Vagina (tissue), 2 donors: ENCODE measurements around the gene KCNJ15. TPM values are rescaled to one million over a fixed set of nuclear protein-coding genes. Genes with fewer than 3 reads are reported as not detected.
"Not testable (repeated sequence)": the region's sequence is repeated elsewhere in the genome, so short reads cannot be mapped to it uniquely, and the experiment has no call there.

Experiments
- DNase-seq, 2 donors: peaks; one replicate each; pipeline ENCODE4 v3.0.0-alpha.2; 2017; ENCODE audit errors: extremely low spot score in 2 of 2
- H3K27ac ChIP-seq: fragments of 200-600 bp; sonication (generic); one replicate; pipeline ENCODE4 v1.5.1; 2019
- H3K27me3 ChIP-seq: fragments of 200-600 bp; sonication (generic); one replicate; pipeline ENCODE4 v1.5.1; 2019
- H3K36me3 ChIP-seq, 2 donors: fragments of 200-600 bp; sonication (generic); one replicate each; pipeline ENCODE4 v1.5.1; 2017 to 2019
- H3K4me1 ChIP-seq: fragments of 200-600 bp; sonication (generic); one replicate; pipeline ENCODE4 v1.5.1; 2019
- H3K4me3 ChIP-seq, 2 donors: fragments of 200-600 bp; sonication (generic); 1 replicate in 1 of 2; 2 replicates in 1 of 2; pipeline ENCODE4 v1.5.1; 2016 to 2019
- H3K9me3 ChIP-seq: fragments of 200-600 bp; sonication (generic); one replicate; pipeline ENCODE4 v1.5.1; 2019
- POLR2A ChIP-seq, 2 donors: fragments of 450-650 bp; IDR thresholded peaks; one replicate each; pipeline ENCODE4 v1.6.1; 2017; ENCODE audit warnings: antibody characterized with exemption in 2 of 2, mild to moderate bottlenecking in 2 of 2, moderate library complexity in 2 of 2
- POLR2AphosphoS5 ChIP-seq, 2 donors: sonication (generic); formaldehyde crosslinking; IDR thresholded peaks; one replicate each; pipeline ENCODE4 v1.9.0; 2017; ENCODE audit warnings: antibody characterized with exemption in 2 of 2, mild to moderate bottlenecking in 2 of 2, low read depth in 1 of 2; ENCODE audit not compliant: insufficient read depth in 1 of 2
- intact Hi-C: fragments of 100-400 bp; cut with DNase I; formaldehyde crosslinking; loops from one replicate; pipeline ENCODE4 v1.15.1; 2023
- total RNA-seq: library from RNA; depleted of rRNA; stranded (reverse); fragments of >200 nt; gene quantifications from one replicate; pipeline ENCODE4 v1.2.3, GENCODE V29; 2016
- TF ChIP-seq, protein P1 (sequence below), 3 experiments: fragments of 450-650 bp in 2 of 3; fragments of 200-600 bp in 1 of 3; sonication (generic) in 1 of 3; IDR thresholded peaks; one replicate each; pipeline ENCODE4 v1.5.1; 2017 to 2019; ENCODE audit warnings: antibody characterized with exemption in 3 of 3, mild to moderate bottlenecking in 2 of 3, moderate library complexity in 2 of 3

Gene KCNJ15
- total RNA-seq, 1 donor from 2014 or later: 12.3 TPM

- no peak overlapping the region for H3K27ac ChIP-seq
- no peak overlapping the region for H3K4me3 ChIP-seq
- DNase-seq: no peak
- no peaks in the 10 kb centered on the region for H3K27me3 ChIP-seq
- TF ChIP-seq, protein P1, sequence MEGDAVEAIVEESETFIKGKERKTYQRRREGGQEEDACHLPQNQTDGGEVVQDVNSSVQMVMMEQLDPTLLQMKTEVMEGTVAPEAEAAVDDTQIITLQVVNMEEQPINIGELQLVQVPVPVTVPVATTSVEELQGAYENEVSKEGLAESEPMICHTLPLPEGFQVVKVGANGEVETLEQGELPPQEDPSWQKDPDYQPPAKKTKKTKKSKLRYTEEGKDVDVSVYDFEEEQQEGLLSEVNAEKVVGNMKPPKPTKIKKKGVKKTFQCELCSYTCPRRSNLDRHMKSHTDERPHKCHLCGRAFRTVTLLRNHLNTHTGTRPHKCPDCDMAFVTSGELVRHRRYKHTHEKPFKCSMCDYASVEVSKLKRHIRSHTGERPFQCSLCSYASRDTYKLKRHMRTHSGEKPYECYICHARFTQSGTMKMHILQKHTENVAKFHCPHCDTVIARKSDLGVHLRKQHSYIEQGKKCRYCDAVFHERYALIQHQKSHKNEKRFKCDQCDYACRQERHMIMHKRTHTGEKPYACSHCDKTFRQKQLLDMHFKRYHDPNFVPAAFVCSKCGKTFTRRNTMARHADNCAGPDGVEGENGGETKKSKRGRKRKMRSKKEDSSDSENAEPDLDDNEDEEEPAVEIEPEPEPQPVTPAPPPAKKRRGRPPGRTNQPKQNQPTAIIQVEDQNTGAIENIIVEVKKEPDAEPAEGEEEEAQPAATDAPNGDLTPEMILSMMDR (IDR thresholded peaks at IDR 0.05): no peak
- TF ChIP-seq POLR2AphosphoS5 (IDR thresholded peaks at IDR 0.05; ENCODE audit: insufficient read depth in 1 of 2, low read depth in 1 of 2) (no peak), POLR2A (IDR thresholded peaks at IDR 0.05) (no peak)
- peaks cover 24% of the 10 kb centered on the region for H3K9me3 ChIP-seq
- intact Hi-C loops: no loop called here
- no peaks in the 10 kb centered on the region for H3K36me3 ChIP-seq
- no peaks in the 10 kb centered on the region for H3K4me1 ChIP-seq
Measured at GRCh38 chr21:38228537-38228936, 28.3 kb upstream of the KCNJ15 start.

GRCh38 chr21:38229260-38229877, 27.4 kb upstream of the KCNJ15 start:
- H3K36me3 ChIP-seq: no peaks in the 10 kb centered on the region
- no peak overlapping the region for H3K27ac ChIP-seq
- no peaks in the 10 kb centered on the region for H3K4me1 ChIP-seq
- DNase-seq: no peak
- H3K27me3 ChIP-seq: no peaks in the 10 kb centered on the region
- intact Hi-C loops: no loop called here
- TF ChIP-seq, protein P1 (IDR thresholded peaks at IDR 0.05): no peak
- no peak for TF ChIP-seq POLR2A (IDR thresholded peaks at IDR 0.05)
- TF ChIP-seq POLR2AphosphoS5 (IDR thresholded peaks at IDR 0.05; ENCODE audit: insufficient read depth in 1 of 2, low read depth in 1 of 2): no peak
- H3K9me3 ChIP-seq: peaks cover 17% of the 10 kb centered on the region
- H3K4me3 ChIP-seq: no peak overlapping the region

DNA sequence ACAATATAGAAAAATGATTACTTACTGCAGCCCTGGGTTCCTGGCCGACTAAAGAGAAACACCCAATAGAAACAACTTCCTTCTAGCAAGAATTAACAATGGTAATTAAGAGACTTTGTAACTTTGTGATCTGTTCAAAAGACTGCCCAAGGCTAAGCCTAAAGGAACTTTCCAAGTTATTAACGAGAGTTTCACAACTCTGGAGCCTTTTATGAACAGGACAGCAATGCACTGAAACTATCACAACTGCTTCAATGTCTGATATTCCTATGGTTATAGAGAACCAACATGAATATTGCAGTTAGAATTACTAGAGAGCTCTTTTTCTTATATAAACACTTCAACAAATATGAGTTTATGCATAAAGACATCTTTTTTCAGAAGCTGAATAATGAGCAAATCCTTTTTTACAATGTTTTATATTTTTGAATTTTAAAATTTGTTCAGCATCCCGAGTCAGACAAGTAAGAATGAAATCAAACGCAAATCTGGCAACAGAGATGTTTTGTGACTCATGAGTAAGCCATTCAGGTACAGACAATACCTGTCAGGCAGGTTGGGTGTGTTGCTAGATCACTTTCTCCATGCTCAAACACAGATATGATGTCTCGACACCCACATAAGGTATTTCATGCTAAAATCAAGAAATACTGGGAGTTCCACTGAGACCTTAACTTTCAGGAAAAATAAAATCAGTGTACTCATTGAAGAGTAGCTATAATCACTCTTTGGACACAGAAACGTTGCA, 22.2 kb upstream of the KCNJ15 start:
- Histone ChIP-seq H3K27ac (no peak overlapping the region), H3K4me1 (no peaks in the 10 kb centered on the region), H3K36me3 (no peaks in the 10 kb centered on the region), H3K4me3 (no peak overlapping the region), H3K27me3 (no peaks in the 10 kb centered on the region), H3K9me3 (peaks cover 4% of the 10 kb centered on the region)
- no peak for TF ChIP-seq POLR2A (IDR thresholded peaks at IDR 0.05)
- TF ChIP-seq, protein P1 (IDR thresholded peaks at IDR 0.05): no peak
- peak in 1 of 2 donors; percentile 64 for TF ChIP-seq POLR2AphosphoS5 (IDR thresholded peaks at IDR 0.05; ENCODE audit: insufficient read depth in 1 of 2, low read depth in 1 of 2)
- intact Hi-C loops: no loop called here
- no peak for DNase-seq

GRCh38 chr21:38235251-38235650, 21.5 kb upstream of the KCNJ15 start:
- H3K4me3 ChIP-seq, H3K27me3 ChIP-seq, H3K9me3 ChIP-seq, DNase-seq, H3K27ac ChIP-seq, intact Hi-C loops, H3K4me1 ChIP-seq, H3K36me3 ChIP-seq: not testable (repeated sequence)

GRCh38 chr21:38236232-38236631, 20.6 kb upstream of the KCNJ15 start:
- Histone ChIP-seq H3K27me3 (no peaks in the 10 kb centered on the region), H3K4me1 (no peaks in the 10 kb centered on the region), H3K4me3 (no peak overlapping the region), H3K36me3 (no peaks in the 10 kb centered on the region), H3K27ac (no peak overlapping the region), H3K9me3 (no peaks in the 10 kb centered on the region)
- TF ChIP-seq POLR2AphosphoS5 (IDR thresholded peaks at IDR 0.05; ENCODE audit: insufficient read depth in 1 of 2, low read depth in 1 of 2) (no peak), POLR2A (IDR thresholded peaks at IDR 0.05) (no peak)
- TF ChIP-seq, protein P1 (IDR thresholded peaks at IDR 0.05): no peak
- DNase-seq: no peak
- intact Hi-C loops: no loop called here
